ENCODE data around the gene VAV3. TPM values are rescaled to one million over a fixed set of nuclear protein-coding genes. Genes with fewer than 3 reads are reported as not detected.
A peak's percentile ranks its signal among the peaks of the same experiment; 100 is the strongest.

The VAV3 gene
- polyA plus RNA-seq, 2 donors = 23.9 to 35.5 TPM

- H3K9me3 ChIP-seq (ENCODE audit: control insufficient read depth in 2 of 2, insufficient read depth in 1 of 2, low read depth in 1 of 2, low read length in 1 of 2) = no peaks in the 10 kb centered on the region
- no peak overlapping the region for H3K27ac ChIP-seq (ENCODE audit: low read depth in 2 of 2, low read length in 1 of 2)
- no peaks in the 10 kb centered on the region for H3K27me3 ChIP-seq (ENCODE audit: control insufficient read depth in 1 of 2, insufficient read depth in 2 of 2, low read length in 2 of 2)
- H3K4me1 ChIP-seq (ENCODE audit: control insufficient read depth in 2 of 2, insufficient read depth in 2 of 2, low read length in 1 of 2) = peaks cover 0 to 4% of the 10 kb centered on the region in 2 donors
- no peak overlapping the region for H3K4me3 ChIP-seq (ENCODE audit: low read depth in 1 of 2, low read length in 2 of 2)
- H3K36me3 ChIP-seq (ENCODE audit: control insufficient read depth in 2 of 2, insufficient read depth in 2 of 2, low read length in 1 of 2) = no peaks in the 10 kb centered on the region
Measured at GRCh38 chr1:107691540-107691939, 273.4 kb downstream of the VAV3 start.

- Histone ChIP-seq H3K27me3 (ENCODE audit: control insufficient read depth in 1 of 2, insufficient read depth in 2 of 2, low read length in 2 of 2) (no peaks in the 10 kb centered on the region), H3K4me3 (ENCODE audit: low read depth in 1 of 2, low read length in 2 of 2) (no peak overlapping the region), H3K36me3 (ENCODE audit: control insufficient read depth in 2 of 2, insufficient read depth in 2 of 2, low read length in 1 of 2) (no peaks in the 10 kb centered on the region), H3K9me3 (ENCODE audit: control insufficient read depth in 2 of 2, insufficient read depth in 1 of 2, low read depth in 1 of 2, low read length in 1 of 2) (no peaks in the 10 kb centered on the region), H3K4me1 (ENCODE audit: control insufficient read depth in 2 of 2, insufficient read depth in 2 of 2, low read length in 1 of 2) (peaks cover 0 to 4% of the 10 kb centered on the region in 2 donors), H3K27ac (ENCODE audit: low read depth in 2 of 2, low read length in 1 of 2) (peak overlapping the region in 1 of 2 donors; percentile 17)
- 50 to 61% methylated on average over 2 of the region's 2 CpGs for WGBS, 2 donors
Measured at GRCh38 chr1:107690491-107690890, 274.5 kb downstream of the VAV3 start.

DNA sequence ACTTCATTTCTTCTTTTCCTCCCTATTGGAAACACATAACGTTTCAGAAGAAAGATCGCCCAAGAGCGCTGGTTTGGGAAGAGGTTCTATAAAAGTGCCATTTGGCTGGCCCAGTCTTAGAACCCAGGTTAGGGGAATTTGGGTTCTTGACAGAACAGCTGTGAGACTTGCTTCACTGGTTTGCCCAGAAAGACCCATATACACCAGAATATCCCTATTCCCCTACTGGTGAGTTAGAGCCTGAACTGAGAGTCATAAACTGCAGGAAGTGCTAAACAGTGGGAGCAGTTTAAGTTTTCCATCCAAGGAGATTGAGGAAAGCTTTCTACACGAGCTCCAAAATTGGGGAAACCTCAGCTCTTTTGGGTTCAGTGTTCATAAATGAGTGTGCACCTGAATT lies 275.2 kb downstream of the VAV3 start:
- H3K27ac ChIP-seq (ENCODE audit: low read depth in 2 of 2, low read length in 1 of 2) = peak overlapping the region in 1 of 2 donors; percentile 9
- H3K4me3 ChIP-seq (ENCODE audit: low read depth in 1 of 2, low read length in 2 of 2) = no peak overlapping the region
- peaks cover 0 to 4% of the 10 kb centered on the region in 2 donors for H3K4me1 ChIP-seq (ENCODE audit: control insufficient read depth in 2 of 2, insufficient read depth in 2 of 2, low read length in 1 of 2)
- H3K9me3 ChIP-seq (ENCODE audit: control insufficient read depth in 2 of 2, insufficient read depth in 1 of 2, low read depth in 1 of 2, low read length in 1 of 2) = no peaks in the 10 kb centered on the region
- H3K36me3 ChIP-seq (ENCODE audit: control insufficient read depth in 2 of 2, insufficient read depth in 2 of 2, low read length in 1 of 2) = no peaks in the 10 kb centered on the region
- 46 to 67% methylated on average over 4 of the region's 4 CpGs for WGBS, 2 donors
- H3K27me3 ChIP-seq (ENCODE audit: control insufficient read depth in 1 of 2, insufficient read depth in 2 of 2, low read length in 2 of 2) = no peaks in the 10 kb centered on the region

- H3K4me1 ChIP-seq (ENCODE audit: control insufficient read depth in 2 of 2, insufficient read depth in 2 of 2, low read length in 1 of 2) = peaks cover 0 to 4% of the 10 kb centered on the region in 2 donors
- H3K9me3 ChIP-seq (ENCODE audit: control insufficient read depth in 2 of 2, insufficient read depth in 1 of 2, low read depth in 1 of 2, low read length in 1 of 2) = no peaks in the 10 kb centered on the region
- H3K36me3 ChIP-seq (ENCODE audit: control insufficient read depth in 2 of 2, insufficient read depth in 2 of 2, low read length in 1 of 2) = no peaks in the 10 kb centered on the region
- WGBS, 2 donors = 32 to 35% methylated on average over 1 of the region's 1 CpG
- H3K27ac ChIP-seq (ENCODE audit: low read depth in 2 of 2, low read length in 1 of 2) = peak overlapping the region; percentile 25 to 81
- H3K4me3 ChIP-seq (ENCODE audit: low read depth in 1 of 2, low read length in 2 of 2) = no peak overlapping the region
- no peaks in the 10 kb centered on the region for H3K27me3 ChIP-seq (ENCODE audit: control insufficient read depth in 1 of 2, insufficient read depth in 2 of 2, low read length in 2 of 2)
Measured at GRCh38 chr1:107689159-107689558, 275.8 kb downstream of the VAV3 start.

GRCh38 chr1:107687849-107688753 lies 276.9 kb downstream of the VAV3 start:
- Histone ChIP-seq H3K27ac (ENCODE audit: low read depth in 2 of 2, low read length in 1 of 2) (peak overlapping the region; percentile 45 to 52), H3K9me3 (ENCODE audit: control insufficient read depth in 2 of 2, insufficient read depth in 1 of 2, low read depth in 1 of 2, low read length in 1 of 2) (no peaks in the 10 kb centered on the region), H3K4me1 (ENCODE audit: control insufficient read depth in 2 of 2, insufficient read depth in 2 of 2, low read length in 1 of 2) (peaks cover 0 to 4% of the 10 kb centered on the region in 2 donors), H3K4me3 (ENCODE audit: low read depth in 1 of 2, low read length in 2 of 2) (peak overlapping the region; percentile 59 to 69), H3K36me3 (ENCODE audit: control insufficient read depth in 2 of 2, insufficient read depth in 2 of 2, low read length in 1 of 2) (no peaks in the 10 kb centered on the region), H3K27me3 (ENCODE audit: control insufficient read depth in 1 of 2, insufficient read depth in 2 of 2, low read length in 2 of 2) (no peaks in the 10 kb centered on the region)
- WGBS, 2 donors = 52 to 55% methylated on average over 9 of the region's 9 CpGs

- Histone ChIP-seq H3K4me3 (ENCODE audit: low read depth in 1 of 2, low read length in 2 of 2) (peak overlapping the region in 1 of 2 donors; percentile 24), H3K4me1 (ENCODE audit: control insufficient read depth in 2 of 2, insufficient read depth in 2 of 2, low read length in 1 of 2) (peaks cover 0 to 4% of the 10 kb centered on the region in 2 donors), H3K36me3 (ENCODE audit: control insufficient read depth in 2 of 2, insufficient read depth in 2 of 2, low read length in 1 of 2) (no peaks in the 10 kb centered on the region), H3K27me3 (ENCODE audit: control insufficient read depth in 1 of 2, insufficient read depth in 2 of 2, low read length in 2 of 2) (no peaks in the 10 kb centered on the region), H3K9me3 (ENCODE audit: control insufficient read depth in 2 of 2, insufficient read depth in 1 of 2, low read depth in 1 of 2, low read length in 1 of 2) (no peaks in the 10 kb centered on the region), H3K27ac (ENCODE audit: low read depth in 2 of 2, low read length in 1 of 2) (no peak overlapping the region)
- 50 to 62% methylated on average over 2 of the region's 2 CpGs for WGBS, 2 donors
Measured at GRCh38 chr1:107683683-107684082, 281.3 kb downstream of the VAV3 start.

- Histone ChIP-seq H3K27me3 (ENCODE audit: control insufficient read depth in 1 of 2, insufficient read depth in 2 of 2, low read length in 2 of 2) (no peaks in the 10 kb centered on the region), H3K4me3 (ENCODE audit: low read depth in 1 of 2, low read length in 2 of 2) (peak overlapping the region in 1 of 2 donors; percentile 24), H3K4me1 (ENCODE audit: control insufficient read depth in 2 of 2, insufficient read depth in 2 of 2, low read length in 1 of 2) (peaks cover 0 to 4% of the 10 kb centered on the region in 2 donors), H3K27ac (ENCODE audit: low read depth in 2 of 2, low read length in 1 of 2) (peak overlapping the region; percentile 41 to 74), H3K36me3 (ENCODE audit: control insufficient read depth in 2 of 2, insufficient read depth in 2 of 2, low read length in 1 of 2) (no peaks in the 10 kb centered on the region), H3K9me3 (ENCODE audit: control insufficient read depth in 2 of 2, insufficient read depth in 1 of 2, low read depth in 1 of 2, low read length in 1 of 2) (no peaks in the 10 kb centered on the region)
- WGBS, 2 donors = 49 to 52% methylated on average over 3 of the region's 3 CpGs
Measured at GRCh38 chr1:107683191-107683657, 281.8 kb downstream of the VAV3 start.

DNA sequence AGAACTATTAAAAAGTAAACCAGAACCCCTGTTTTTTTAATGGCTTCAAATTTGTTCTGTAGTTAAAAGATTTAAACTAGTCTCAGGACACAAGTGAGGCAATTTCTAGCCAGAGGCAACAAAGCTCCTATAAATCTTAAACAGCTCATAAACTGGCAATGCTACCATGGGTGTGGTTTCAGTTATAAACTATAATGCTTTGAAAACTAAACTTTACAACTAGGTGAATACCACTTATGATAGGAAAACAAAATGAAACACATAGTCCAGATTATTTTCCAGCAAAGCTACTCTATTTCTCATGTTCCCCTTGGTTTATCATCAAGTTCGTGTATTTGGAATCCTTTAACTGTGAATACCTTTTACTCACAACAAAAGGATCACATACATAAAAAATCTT lies 282.5 kb downstream of the VAV3 start:
- Histone ChIP-seq H3K27me3 (ENCODE audit: control insufficient read depth in 1 of 2, insufficient read depth in 2 of 2, low read length in 2 of 2) (no peaks in the 10 kb centered on the region), H3K27ac (ENCODE audit: low read depth in 2 of 2, low read length in 1 of 2) (no peak overlapping the region), H3K36me3 (ENCODE audit: control insufficient read depth in 2 of 2, insufficient read depth in 2 of 2, low read length in 1 of 2) (no peaks in the 10 kb centered on the region), H3K4me3 (ENCODE audit: low read depth in 1 of 2, low read length in 2 of 2) (no peak overlapping the region), H3K9me3 (ENCODE audit: control insufficient read depth in 2 of 2, insufficient read depth in 1 of 2, low read depth in 1 of 2, low read length in 1 of 2) (no peaks in the 10 kb centered on the region), H3K4me1 (ENCODE audit: control insufficient read depth in 2 of 2, insufficient read depth in 2 of 2, low read length in 1 of 2) (peaks cover 0 to 4% of the 10 kb centered on the region in 2 donors)
- WGBS, 2 donors = 33 to 35% methylated on average over 1 of the region's 1 CpG

DNA sequence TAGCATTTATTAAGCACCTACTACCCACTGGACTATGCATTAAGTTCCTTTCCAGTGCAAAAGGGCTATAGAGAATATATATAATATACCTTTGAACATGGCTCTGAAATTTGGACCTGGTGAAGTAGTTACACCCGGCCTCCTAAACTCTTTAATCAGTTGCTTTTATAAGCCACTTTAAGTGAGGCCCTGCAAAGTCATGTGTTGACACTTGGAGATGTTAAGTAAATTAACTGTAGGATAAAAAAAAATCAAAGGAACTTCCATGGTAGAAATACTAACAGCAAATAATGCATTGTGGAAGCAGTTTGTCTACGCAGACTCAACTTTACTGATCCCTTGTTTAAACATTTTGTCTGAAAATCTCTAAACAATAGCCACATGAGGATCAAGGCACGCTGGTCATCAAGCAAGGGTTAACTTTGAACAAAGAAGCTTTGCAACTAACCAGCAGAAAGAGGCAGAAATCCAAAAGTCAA lies 283.9 kb downstream of the VAV3 start:
- Histone ChIP-seq H3K4me3 (ENCODE audit: low read depth in 1 of 2, low read length in 2 of 2) (no peak overlapping the region), H3K4me1 (ENCODE audit: control insufficient read depth in 2 of 2, insufficient read depth in 2 of 2, low read length in 1 of 2) (peaks cover 0 to 4% of the 10 kb centered on the region in 2 donors), H3K36me3 (ENCODE audit: control insufficient read depth in 2 of 2, insufficient read depth in 2 of 2, low read length in 1 of 2) (no peaks in the 10 kb centered on the region), H3K27me3 (ENCODE audit: control insufficient read depth in 1 of 2, insufficient read depth in 2 of 2, low read length in 2 of 2) (no peaks in the 10 kb centered on the region), H3K27ac (ENCODE audit: low read depth in 2 of 2, low read length in 1 of 2) (peak overlapping the region in 1 of 2 donors; percentile 64), H3K9me3 (ENCODE audit: control insufficient read depth in 2 of 2, insufficient read depth in 1 of 2, low read depth in 1 of 2, low read length in 1 of 2) (no peaks in the 10 kb centered on the region)
- 50% methylated on average over 3 of the region's 3 CpGs for WGBS, 2 donors
